Prostate gland (tissue), 2 donors: Measurements from ENCODE around the gene NFKBIL1. TPM values are rescaled to one million over a fixed set of nuclear protein-coding genes. Genes with fewer than 3 reads are reported as not detected.
A peak's percentile ranks its signal among the peaks of the same experiment; 100 is the strongest.
"Not testable (repeated sequence)": the region's sequence is repeated elsewhere in the genome, so short reads cannot be mapped to it uniquely, and the experiment has no call there.

Source experiments
- DNase-seq: peaks from one replicate; pipeline ENCODE4 v3.0.0-alpha.2; 2019; ENCODE audit warnings: low spot score
- H3K27ac ChIP-seq, 2 donors: fragments of 200-600 bp; sonication (generic); 2 replicates each; pipeline ENCODE4 v1.5.1; 2017 to 2019
- H3K27me3 ChIP-seq: fragments of 200-600 bp; sonication (generic); replicated peaks from 2 replicates; pipeline ENCODE4 v1.5.1; 2019; ENCODE audit not compliant: insufficient read depth
- H3K36me3 ChIP-seq, 2 donors: fragments of 200-600 bp; sonication (generic); 1 replicate in 1 of 2; 2 replicates in 1 of 2; pipeline versions ENCODE4 v1.5.1 to v1.8.1; 2017 to 2019
- H3K4me1 ChIP-seq: fragments of 200-600 bp; sonication (generic); replicated peaks from 2 replicates; pipeline ENCODE4 v1.5.1; 2019
- H3K4me3 ChIP-seq, 2 donors: fragments of 200-600 bp; sonication (generic); 2 replicates each; pipeline ENCODE4 v1.5.1; 2017 to 2019
- H3K9me3 ChIP-seq: fragments of 200-600 bp; sonication (generic); 2 replicates; pipeline ENCODE4 v1.5.1; 2017
- CTCF ChIP-seq, 4 experiments: fragments of 200-600 bp in 2 of 4; fragments of 450-650 bp in 2 of 4; sonication (generic) in 2 of 4; IDR thresholded peaks; 1 replicate in 3 of 4; 2 replicates in 1 of 4; pipeline ENCODE4 v1.5.1; 2016 to 2019; ENCODE audit warnings: antibody characterized with exemption in 4 of 4, mild to moderate bottlenecking in 2 of 4, moderate library complexity in 2 of 4
- POLR2A ChIP-seq: fragments of 450-650 bp; IDR thresholded peaks from one replicate; pipeline ENCODE4 v1.6.1; 2016; ENCODE audit warnings: antibody characterized with exemption, mild to moderate bottlenecking
- POLR2AphosphoS5 ChIP-seq: sonication (generic); formaldehyde crosslinking; IDR thresholded peaks from one replicate; pipeline ENCODE4 v1.6.1; 2017; ENCODE audit warnings: antibody characterized with exemption
- WGBS: methylation state at CpG from one replicate; pipeline ENCODE4 v1.1.5; 2018; 5-methylcytosine and 5-hydroxymethylcytosine counted together
- intact Hi-C: fragments of 100-400 bp; cut with DNase I; formaldehyde crosslinking; loops from one replicate; pipeline ENCODE4 v1.14.2; 2022
- total RNA-seq, 2 donors: library from RNA; depleted of rRNA; stranded (reverse); fragments of >200 nt; gene quantifications; one replicate each; pipeline ENCODE4 v1.1.0, GENCODE V29; 2016

Gene NFKBIL1
- total RNA-seq, 2 donors from 2014 or later: 38.0 to 48.7 TPM

- intact Hi-C loops: no loop called here
- Histone ChIP-seq H3K4me1 (no peaks in the 10 kb centered on the region), H3K4me3 (no peak overlapping the region), H3K27ac (no peak overlapping the region), H3K9me3 (no peaks in the 10 kb centered on the region), H3K36me3 (no peaks in the 10 kb centered on the region), H3K27me3 (no peaks in the 10 kb centered on the region)
- WGBS: 63% methylated on average over 12 of the region's 12 CpGs
- TF ChIP-seq CTCF (IDR thresholded peaks at IDR 0.05): no peak
- no peak for TF ChIP-seq POLR2AphosphoS5
- TF ChIP-seq POLR2A: no peak
- no peak for DNase-seq
These were observed 40.7 kb downstream of the NFKBIL1 start for GRCh38 chr6:31587791-31588777.

- WGBS: 48% methylated on average over 9 of the region's 9 CpGs
- no peaks in the 10 kb centered on the region for H3K27me3 ChIP-seq
These were observed 41.7 kb downstream of the NFKBIL1 start for GRCh38 chr6:31588871-31589650.

GRCh38 chr6:31590691-31591090 lies 43.3 kb downstream of the NFKBIL1 start:
- H3K27ac ChIP-seq, H3K4me3 ChIP-seq, DNase-seq, intact Hi-C loops, H3K36me3 ChIP-seq, H3K4me1 ChIP-seq, H3K9me3 ChIP-seq, H3K27me3 ChIP-seq: not testable (repeated sequence)
- WGBS: 87% methylated on average over 5 of the region's 5 CpGs

More at GRCh38 chr6:31588871-31589650, 41.7 kb downstream of the NFKBIL1 start:
- H3K36me3 ChIP-seq: no peaks in the 10 kb centered on the region
- no peak for DNase-seq
- H3K4me1 ChIP-seq: no peaks in the 10 kb centered on the region
- no peak overlapping the region for H3K27ac ChIP-seq
- intact Hi-C loops: no loop called here
- H3K4me3 ChIP-seq: no peak overlapping the region
- no peaks in the 10 kb centered on the region for H3K9me3 ChIP-seq
- TF ChIP-seq POLR2A (no peak), POLR2AphosphoS5 (no peak), CTCF (IDR thresholded peaks at IDR 0.05) (no peak)

GRCh38 chr6:31592396-31592771 lies 45.0 kb downstream of the NFKBIL1 start:
- intact Hi-C loops: no loop called here
- 91% methylated on average over 7 of the region's 7 CpGs for WGBS
- Histone ChIP-seq H3K4me3 (no peak overlapping the region), H3K36me3 (no peaks in the 10 kb centered on the region), H3K27me3 (no peaks in the 10 kb centered on the region), H3K27ac (no peak overlapping the region), H3K9me3 (no peaks in the 10 kb centered on the region), H3K4me1 (no peaks in the 10 kb centered on the region)
- TF ChIP-seq POLR2AphosphoS5 (no peak), CTCF (IDR thresholded peaks at IDR 0.05) (no peak), POLR2A (no peak)
- no peak for DNase-seq

GRCh38 chr6:31597006-31597405 lies 49.6 kb downstream of the NFKBIL1 start:
- H3K27me3 ChIP-seq: no peaks in the 10 kb centered on the region
- no peaks in the 10 kb centered on the region for H3K9me3 ChIP-seq
- H3K27ac ChIP-seq: no peak overlapping the region
- H3K4me1 ChIP-seq: no peaks in the 10 kb centered on the region
- no peaks in the 10 kb centered on the region for H3K36me3 ChIP-seq
- DNase-seq: no peak
- no peak overlapping the region for H3K4me3 ChIP-seq
- TF ChIP-seq POLR2A: no peak
- peak in 2 of 4 experiments; percentile 11 to 36 for TF ChIP-seq CTCF (IDR thresholded peaks at IDR 0.05)
- intact Hi-C loops: no loop called here
- WGBS: 26% methylated on average over 2 of the region's 2 CpGs
